GM10266 (cell line): ENCODE measurements around the gene COL5A3.

Experiments used
- DNase-seq: peaks from one replicate; pipeline ENCODE4 v3.0.0; 2012; ENCODE audit errors: extremely low spot score
- CTCF ChIP-seq: IDR thresholded peaks from 2 replicates; pipeline ENCODE4 v1.5.1; 2012; ENCODE audit warnings: mild to moderate bottlenecking, low read depth; ENCODE audit not compliant: control insufficient read depth, insufficient read depth; ENCODE audit errors: missing control alignments

Gene COL5A3

GRCh38 chr19:10010939-10011338, 635 bp upstream of the COL5A3 start:
- no peak for TF ChIP-seq CTCF
- no peak for DNase-seq

GRCh38 chr19:10009714-10010224, 535 bp downstream of the COL5A3 start:
- DNase-seq = no peak
- no peak for TF ChIP-seq CTCF

- DNase-seq = no peak
- no peak for TF ChIP-seq CTCF
These were observed 2.0 kb downstream of the COL5A3 start for GRCh38 chr19:10008184-10008765.

GRCh38 chr19:10007371-10008183, 2.7 kb downstream of the COL5A3 start:
- no peak for DNase-seq
- TF ChIP-seq CTCF = no peak

GRCh38 chr19:10006752-10007323, 3.5 kb downstream of the COL5A3 start:
- DNase-seq = no peak
- no peak for TF ChIP-seq CTCF

- DNase-seq = no peak
- TF ChIP-seq CTCF = no peak
These were observed 4.0 kb downstream of the COL5A3 start for GRCh38 chr19:10006335-10006708.

GRCh38 chr19:10005632-10006334, 4.5 kb downstream of the COL5A3 start:
- no peak for DNase-seq
- no peak for TF ChIP-seq CTCF
